Ishikawa (cell line): ENCODE data around the gene COG1.

ENCODE experiments used
- CEBPB ChIP-seq: IDR thresholded peaks from 2 replicates; pipeline ENCODE4 v1.6.1; 2012
- CREB1 ChIP-seq: IDR thresholded peaks from 2 replicates; pipeline ENCODE4 v1.6.1; 2012; ENCODE audit warnings: low read depth
- EGR1 ChIP-seq: IDR thresholded peaks from 2 replicates; pipeline ENCODE4 v1.6.1; 2012
- FOXM1 ChIP-seq: IDR thresholded peaks from 2 replicates; pipeline ENCODE4 v1.6.1; 2012; ENCODE audit warnings: low read depth, borderline replicate concordance
- MAX ChIP-seq: IDR thresholded peaks from 2 replicates; pipeline ENCODE4 v1.6.1; 2012
- NFIC ChIP-seq: IDR thresholded peaks from 2 replicates; pipeline ENCODE4 v1.6.1; 2012
- RAD21 ChIP-seq: IDR thresholded peaks from 2 replicates; pipeline ENCODE4 v1.6.1; 2012; ENCODE audit warnings: low read depth
- TAF1 ChIP-seq: IDR thresholded peaks from 2 replicates; pipeline ENCODE4 v1.6.1; 2012; ENCODE audit warnings: low read depth, mild to moderate bottlenecking
- USF1 ChIP-seq: IDR thresholded peaks from 2 replicates; pipeline ENCODE4 v1.6.1; 2012
- ZBTB7A ChIP-seq: IDR thresholded peaks from 2 replicates; pipeline ENCODE4 v1.6.1; 2012; ENCODE audit warnings: low read depth

DNA sequence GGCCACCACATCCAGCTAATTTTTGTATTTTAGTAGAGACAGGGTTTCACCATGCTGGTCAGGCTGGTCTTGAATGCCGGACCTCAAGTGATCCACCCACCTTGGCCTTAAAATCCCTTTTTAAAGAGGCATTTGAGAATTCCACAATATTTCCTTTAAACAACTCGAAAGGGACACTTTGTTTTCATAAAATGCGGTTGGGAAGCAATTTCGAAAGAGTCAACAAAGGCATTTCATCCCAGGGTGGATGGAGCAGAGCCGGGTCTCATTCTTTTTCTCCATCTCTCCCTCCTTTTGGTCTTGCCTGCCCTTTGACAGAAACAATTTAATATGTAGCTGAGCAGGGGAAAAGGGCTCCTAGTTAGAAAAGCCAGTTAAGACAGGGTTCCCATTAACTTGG lies 13.5 kb upstream of the COG1 start:
- no peak for TF ChIP-seq CEBPB
- TF ChIP-seq ZBTB7A, result no peak
- TF ChIP-seq RAD21, result no peak
- TF ChIP-seq CREB1, result no peak
- TF ChIP-seq EGR1, result no peak
- no peak for TF ChIP-seq NFIC
- TF ChIP-seq TAF1, result no peak
- TF ChIP-seq USF1, result no peak
- TF ChIP-seq FOXM1, result no peak
- no peak for TF ChIP-seq MAX
